Measurements from ENCODE around the gene OR2A14. TPM values are rescaled to one million over a fixed set of nuclear protein-coding genes. Genes with fewer than 3 reads are reported as not detected.

OR2A14 gene
- total and polyA plus RNA-seq, 2 experiments from 2014 or later = not detected

DNA sequence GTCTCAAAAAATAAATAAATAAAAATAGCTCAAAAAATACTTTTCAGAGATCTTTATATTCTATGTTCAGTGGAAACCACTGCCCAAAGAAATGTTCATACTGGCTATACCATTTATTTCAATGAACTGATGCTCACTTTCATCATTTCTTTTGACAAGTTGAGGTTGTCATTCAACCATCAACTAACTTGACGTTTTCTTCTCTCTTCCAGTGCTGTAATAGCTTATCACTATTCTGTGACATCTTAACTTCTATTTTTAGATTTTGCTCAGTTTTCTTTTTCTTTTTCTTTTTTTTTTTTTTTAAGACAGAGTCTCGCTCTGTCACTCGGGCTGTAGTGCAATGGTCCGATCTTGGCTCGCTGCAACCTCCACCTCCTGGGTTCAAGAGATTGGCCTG, 51.6 kb downstream of the OR2A14 start:
- Histone ChIP-seq H3K27me3 (ENCODE audit: insufficient read depth) (no peaks in the 10 kb centered on the region), H3F3A (replicated peaks; ENCODE audit: low read depth) (no peaks in the 10 kb centered on the region), H3K4me2 (no peak overlapping the region), H3K36me3 (ENCODE audit: insufficient read depth) (no peaks in the 10 kb centered on the region), H2AFZ (no peak overlapping the region), H3K4me1 (ENCODE audit: insufficient read depth) (no peaks in the 10 kb centered on the region), H3K4me3 (no peak overlapping the region), H3K79me2 (replicated peaks; ENCODE audit: insufficient read depth) (no peaks in the 10 kb centered on the region), H4K20me1 (replicated peaks; ENCODE audit: insufficient read depth) (no peaks in the 10 kb centered on the region), H3K9me2 (ENCODE audit: insufficient read depth) (no peaks in the 10 kb centered on the region), H3K27ac (ENCODE audit: low read depth) (no peak overlapping the region)
- no peaks in the 10 kb centered on the region for H3K27me3 Mint-ChIP-seq (ENCODE audit: insufficient read depth, low read depth, poor library complexity)
- H3K27ac Mint-ChIP-seq = no peak overlapping the region
- no peak overlapping the region for H3K4me3 Mint-ChIP-seq
- H3K9me3 Mint-ChIP-seq = peaks cover 10% of the 10 kb centered on the region; the same call in 2 of the 3 replicates
- no peak for TF ChIP-seq CREB1 (CRISPR knock-in tag; IDR thresholded peaks at IDR 0.05; ENCODE audit: low read depth)
- TF ChIP-seq, protein P1, sequence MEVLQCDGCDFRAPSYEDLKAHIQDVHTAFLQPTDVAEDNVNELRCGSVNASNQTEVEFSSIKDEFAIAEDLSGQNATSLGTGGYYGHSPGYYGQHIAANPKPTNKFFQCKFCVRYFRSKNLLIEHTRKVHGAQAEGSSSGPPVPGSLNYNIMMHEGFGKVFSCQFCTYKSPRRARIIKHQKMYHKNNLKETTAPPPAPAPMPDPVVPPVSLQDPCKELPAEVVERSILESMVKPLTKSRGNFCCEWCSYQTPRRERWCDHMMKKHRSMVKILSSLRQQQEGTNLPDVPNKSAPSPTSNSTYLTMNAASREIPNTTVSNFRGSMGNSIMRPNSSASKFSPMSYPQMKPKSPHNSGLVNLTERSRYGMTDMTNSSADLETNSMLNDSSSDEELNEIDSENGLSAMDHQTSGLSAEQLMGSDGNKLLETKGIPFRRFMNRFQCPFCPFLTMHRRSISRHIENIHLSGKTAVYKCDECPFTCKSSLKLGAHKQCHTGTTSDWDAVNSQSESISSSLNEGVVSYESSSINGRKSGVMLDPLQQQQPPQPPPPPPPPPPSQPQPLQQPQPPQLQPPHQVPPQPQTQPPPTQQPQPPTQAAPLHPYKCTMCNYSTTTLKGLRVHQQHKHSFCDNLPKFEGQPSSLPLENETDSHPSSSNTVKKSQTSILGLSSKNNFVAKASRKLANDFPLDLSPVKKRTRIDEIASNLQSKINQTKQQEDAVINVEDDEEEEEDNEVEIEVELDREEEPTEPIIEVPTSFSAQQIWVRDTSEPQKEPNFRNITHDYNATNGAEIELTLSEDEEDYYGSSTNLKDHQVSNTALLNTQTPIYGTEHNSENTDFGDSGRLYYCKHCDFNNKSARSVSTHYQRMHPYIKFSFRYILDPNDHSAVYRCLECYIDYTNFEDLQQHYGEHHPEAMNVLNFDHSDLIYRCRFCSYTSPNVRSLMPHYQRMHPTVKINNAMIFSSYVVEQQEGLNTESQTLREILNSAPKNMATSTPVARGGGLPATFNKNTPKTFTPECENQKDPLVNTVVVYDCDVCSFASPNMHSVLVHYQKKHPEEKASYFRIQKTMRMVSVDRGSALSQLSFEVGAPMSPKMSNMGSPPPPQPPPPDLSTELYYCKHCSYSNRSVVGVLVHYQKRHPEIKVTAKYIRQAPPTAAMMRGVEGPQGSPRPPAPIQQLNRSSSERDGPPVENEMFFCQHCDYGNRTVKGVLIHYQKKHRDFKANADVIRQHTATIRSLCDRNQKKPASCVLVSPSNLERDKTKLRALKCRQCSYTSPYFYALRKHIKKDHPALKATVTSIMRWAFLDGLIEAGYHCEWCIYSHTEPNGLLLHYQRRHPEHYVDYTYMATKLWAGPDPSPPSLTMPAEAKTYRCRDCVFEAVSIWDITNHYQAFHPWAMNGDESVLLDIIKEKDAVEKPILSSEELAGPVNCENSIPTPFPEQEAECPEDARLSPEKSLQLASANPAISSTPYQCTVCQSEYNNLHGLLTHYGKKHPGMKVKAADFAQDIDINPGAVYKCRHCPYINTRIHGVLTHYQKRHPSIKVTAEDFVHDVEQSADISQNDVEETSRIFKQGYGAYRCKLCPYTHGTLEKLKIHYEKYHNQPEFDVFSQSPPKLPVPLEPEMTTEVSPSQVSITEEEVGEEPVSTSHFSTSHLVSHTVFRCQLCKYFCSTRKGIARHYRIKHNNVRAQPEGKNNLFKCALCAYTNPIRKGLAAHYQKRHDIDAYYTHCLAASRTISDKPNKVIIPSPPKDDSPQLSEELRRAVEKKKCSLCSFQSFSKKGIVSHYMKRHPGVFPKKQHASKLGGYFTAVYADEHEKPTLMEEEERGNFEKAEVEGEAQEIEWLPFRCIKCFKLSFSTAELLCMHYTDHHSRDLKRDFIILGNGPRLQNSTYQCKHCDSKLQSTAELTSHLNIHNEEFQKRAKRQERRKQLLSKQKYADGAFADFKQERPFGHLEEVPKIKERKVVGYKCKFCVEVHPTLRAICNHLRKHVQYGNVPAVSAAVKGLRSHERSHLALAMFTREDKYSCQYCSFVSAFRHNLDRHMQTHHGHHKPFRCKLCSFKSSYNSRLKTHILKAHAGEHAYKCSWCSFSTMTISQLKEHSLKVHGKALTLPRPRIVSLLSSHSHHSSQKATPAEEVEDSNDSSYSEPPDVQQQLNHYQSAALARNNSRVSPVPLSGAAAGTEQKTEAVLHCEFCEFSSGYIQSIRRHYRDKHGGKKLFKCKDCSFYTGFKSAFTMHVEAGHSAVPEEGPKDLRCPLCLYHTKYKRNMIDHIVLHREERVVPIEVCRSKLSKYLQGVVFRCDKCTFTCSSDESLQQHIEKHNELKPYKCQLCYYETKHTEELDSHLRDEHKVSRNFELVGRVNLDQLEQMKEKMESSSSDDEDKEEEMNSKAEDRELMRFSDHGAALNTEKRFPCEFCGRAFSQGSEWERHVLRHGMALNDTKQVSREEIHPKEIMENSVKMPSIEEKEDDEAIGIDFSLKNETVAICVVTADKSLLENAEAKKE (CRISPR knock-in tag; IDR thresholded peaks at IDR 0.05) = no peak
- TF ChIP-seq, protein P2, sequence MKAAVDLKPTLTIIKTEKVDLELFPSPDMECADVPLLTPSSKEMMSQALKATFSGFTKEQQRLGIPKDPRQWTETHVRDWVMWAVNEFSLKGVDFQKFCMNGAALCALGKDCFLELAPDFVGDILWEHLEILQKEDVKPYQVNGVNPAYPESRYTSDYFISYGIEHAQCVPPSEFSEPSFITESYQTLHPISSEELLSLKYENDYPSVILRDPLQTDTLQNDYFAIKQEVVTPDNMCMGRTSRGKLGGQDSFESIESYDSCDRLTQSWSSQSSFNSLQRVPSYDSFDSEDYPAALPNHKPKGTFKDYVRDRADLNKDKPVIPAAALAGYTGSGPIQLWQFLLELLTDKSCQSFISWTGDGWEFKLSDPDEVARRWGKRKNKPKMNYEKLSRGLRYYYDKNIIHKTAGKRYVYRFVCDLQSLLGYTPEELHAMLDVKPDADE (IDR thresholded peaks at IDR 0.05) = no peak
- TF ChIP-seq STAT1 (IDR thresholded peaks at IDR 0.05; ENCODE audit: unreplicated experiment) = no peak
- no peak for TF ChIP-seq ZNF331 (CRISPR knock-in tag; IDR thresholded peaks at IDR 0.05; ENCODE audit: low read depth)
- TF ChIP-seq POLR2AphosphoS5 (IDR thresholded peaks at IDR 0.05; ENCODE audit: low read depth) = no peak
- no peak for TF ChIP-seq EZH2phosphoT487 (IDR thresholded peaks at IDR 0.05; ENCODE audit: unreplicated experiment)
- no peak for TF ChIP-seq NANOG (IDR thresholded peaks at IDR 0.05; ENCODE audit: borderline replicate concordance)
- TF ChIP-seq, protein P3, sequence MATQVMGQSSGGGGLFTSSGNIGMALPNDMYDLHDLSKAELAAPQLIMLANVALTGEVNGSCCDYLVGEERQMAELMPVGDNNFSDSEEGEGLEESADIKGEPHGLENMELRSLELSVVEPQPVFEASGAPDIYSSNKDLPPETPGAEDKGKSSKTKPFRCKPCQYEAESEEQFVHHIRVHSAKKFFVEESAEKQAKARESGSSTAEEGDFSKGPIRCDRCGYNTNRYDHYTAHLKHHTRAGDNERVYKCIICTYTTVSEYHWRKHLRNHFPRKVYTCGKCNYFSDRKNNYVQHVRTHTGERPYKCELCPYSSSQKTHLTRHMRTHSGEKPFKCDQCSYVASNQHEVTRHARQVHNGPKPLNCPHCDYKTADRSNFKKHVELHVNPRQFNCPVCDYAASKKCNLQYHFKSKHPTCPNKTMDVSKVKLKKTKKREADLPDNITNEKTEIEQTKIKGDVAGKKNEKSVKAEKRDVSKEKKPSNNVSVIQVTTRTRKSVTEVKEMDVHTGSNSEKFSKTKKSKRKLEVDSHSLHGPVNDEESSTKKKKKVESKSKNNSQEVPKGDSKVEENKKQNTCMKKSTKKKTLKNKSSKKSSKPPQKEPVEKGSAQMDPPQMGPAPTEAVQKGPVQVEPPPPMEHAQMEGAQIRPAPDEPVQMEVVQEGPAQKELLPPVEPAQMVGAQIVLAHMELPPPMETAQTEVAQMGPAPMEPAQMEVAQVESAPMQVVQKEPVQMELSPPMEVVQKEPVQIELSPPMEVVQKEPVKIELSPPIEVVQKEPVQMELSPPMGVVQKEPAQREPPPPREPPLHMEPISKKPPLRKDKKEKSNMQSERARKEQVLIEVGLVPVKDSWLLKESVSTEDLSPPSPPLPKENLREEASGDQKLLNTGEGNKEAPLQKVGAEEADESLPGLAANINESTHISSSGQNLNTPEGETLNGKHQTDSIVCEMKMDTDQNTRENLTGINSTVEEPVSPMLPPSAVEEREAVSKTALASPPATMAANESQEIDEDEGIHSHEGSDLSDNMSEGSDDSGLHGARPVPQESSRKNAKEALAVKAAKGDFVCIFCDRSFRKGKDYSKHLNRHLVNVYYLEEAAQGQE (IDR thresholded peaks at IDR 0.05; ENCODE audit: unreplicated experiment) = no peak
- TF ChIP-seq EZH2 (IDR thresholded peaks at IDR 0.05; ENCODE audit: low read depth, unreplicated experiment) = no peak
- no peak for TF ChIP-seq ZNF114 (CRISPR knock-in tag; IDR thresholded peaks at IDR 0.05)
- TF ChIP-seq, protein P4, sequence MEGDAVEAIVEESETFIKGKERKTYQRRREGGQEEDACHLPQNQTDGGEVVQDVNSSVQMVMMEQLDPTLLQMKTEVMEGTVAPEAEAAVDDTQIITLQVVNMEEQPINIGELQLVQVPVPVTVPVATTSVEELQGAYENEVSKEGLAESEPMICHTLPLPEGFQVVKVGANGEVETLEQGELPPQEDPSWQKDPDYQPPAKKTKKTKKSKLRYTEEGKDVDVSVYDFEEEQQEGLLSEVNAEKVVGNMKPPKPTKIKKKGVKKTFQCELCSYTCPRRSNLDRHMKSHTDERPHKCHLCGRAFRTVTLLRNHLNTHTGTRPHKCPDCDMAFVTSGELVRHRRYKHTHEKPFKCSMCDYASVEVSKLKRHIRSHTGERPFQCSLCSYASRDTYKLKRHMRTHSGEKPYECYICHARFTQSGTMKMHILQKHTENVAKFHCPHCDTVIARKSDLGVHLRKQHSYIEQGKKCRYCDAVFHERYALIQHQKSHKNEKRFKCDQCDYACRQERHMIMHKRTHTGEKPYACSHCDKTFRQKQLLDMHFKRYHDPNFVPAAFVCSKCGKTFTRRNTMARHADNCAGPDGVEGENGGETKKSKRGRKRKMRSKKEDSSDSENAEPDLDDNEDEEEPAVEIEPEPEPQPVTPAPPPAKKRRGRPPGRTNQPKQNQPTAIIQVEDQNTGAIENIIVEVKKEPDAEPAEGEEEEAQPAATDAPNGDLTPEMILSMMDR (conservative IDR thresholded peaks at IDR 0.05; ENCODE audit: low read depth in 2 of 2) = no peak
- TF ChIP-seq JUNB (IDR thresholded peaks at IDR 0.05; ENCODE audit: unreplicated experiment) = no peak
- peaks cover 12% of the 10 kb centered on the region for H3K36me3 Mint-ChIP-seq (ENCODE audit: low read depth)
- H3K4me1 Mint-ChIP-seq = peaks cover 7% of the 10 kb centered on the region; the same call in 2 of the 3 replicates
- ATAC-seq (no peak), DNase-seq (ENCODE audit: low spot score) (no peak)
